ENCODE results near the gene ADAP1.

Gene ADAP1

DNA sequence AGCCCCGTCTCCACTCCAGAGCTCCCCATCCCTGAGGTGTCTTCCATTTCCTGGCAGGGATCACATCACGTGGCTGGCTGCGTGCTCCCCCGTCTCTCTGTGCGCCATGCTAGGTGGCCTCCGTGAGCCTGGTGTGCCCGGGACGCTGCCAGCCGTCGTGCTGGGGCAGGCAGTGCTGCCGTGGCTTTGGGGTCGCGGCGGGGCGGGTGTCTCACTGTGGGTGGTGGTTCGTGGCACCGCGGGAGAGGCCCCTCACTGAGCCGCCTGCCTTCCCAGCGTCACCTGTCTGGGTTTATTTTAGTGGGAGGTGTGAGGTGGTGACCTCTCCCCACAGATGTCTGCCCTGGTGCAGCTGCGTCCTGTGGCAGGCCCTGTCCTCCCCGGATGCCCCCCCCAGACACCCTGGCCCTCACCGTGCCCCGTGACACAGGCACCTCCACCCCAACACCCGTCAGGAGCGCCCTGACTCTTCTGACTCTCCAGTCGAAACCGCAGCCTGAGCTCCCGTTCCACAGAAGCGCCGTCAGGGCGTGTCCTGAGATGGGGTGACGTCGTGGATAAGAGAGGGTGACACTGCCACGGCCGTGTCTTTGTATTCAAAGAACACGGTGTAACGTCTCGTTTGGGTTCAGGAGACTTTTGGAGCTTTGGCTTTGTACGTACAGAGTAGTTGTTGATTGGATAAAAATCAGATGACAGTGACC lies 60.2 kb downstream of the ADAP1 start:
- DNase-seq (ENCODE audit: low read depth), result no peak

DNA sequence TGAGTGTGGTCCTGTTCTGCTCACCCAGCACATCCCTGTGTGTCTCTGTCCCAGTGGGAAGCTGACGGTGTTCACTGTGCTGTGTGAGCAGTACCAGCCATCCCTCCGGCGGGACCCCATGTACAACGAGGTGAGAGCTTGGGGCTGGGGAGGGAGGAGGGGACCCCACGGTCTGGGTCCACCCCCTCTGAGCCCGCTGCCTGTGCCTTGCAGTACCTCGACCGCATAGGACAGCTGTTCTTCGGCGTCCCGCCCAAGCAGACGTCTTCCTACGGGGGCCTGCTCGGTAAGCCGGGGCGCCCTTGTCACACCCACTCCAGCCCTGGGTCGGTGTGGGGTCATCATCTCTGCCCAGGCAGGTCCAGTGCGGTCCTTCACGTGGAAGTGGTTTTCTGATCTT lies 60.8 kb downstream of the ADAP1 start:
- no peak for DNase-seq (ENCODE audit: low read depth)

DNA sequence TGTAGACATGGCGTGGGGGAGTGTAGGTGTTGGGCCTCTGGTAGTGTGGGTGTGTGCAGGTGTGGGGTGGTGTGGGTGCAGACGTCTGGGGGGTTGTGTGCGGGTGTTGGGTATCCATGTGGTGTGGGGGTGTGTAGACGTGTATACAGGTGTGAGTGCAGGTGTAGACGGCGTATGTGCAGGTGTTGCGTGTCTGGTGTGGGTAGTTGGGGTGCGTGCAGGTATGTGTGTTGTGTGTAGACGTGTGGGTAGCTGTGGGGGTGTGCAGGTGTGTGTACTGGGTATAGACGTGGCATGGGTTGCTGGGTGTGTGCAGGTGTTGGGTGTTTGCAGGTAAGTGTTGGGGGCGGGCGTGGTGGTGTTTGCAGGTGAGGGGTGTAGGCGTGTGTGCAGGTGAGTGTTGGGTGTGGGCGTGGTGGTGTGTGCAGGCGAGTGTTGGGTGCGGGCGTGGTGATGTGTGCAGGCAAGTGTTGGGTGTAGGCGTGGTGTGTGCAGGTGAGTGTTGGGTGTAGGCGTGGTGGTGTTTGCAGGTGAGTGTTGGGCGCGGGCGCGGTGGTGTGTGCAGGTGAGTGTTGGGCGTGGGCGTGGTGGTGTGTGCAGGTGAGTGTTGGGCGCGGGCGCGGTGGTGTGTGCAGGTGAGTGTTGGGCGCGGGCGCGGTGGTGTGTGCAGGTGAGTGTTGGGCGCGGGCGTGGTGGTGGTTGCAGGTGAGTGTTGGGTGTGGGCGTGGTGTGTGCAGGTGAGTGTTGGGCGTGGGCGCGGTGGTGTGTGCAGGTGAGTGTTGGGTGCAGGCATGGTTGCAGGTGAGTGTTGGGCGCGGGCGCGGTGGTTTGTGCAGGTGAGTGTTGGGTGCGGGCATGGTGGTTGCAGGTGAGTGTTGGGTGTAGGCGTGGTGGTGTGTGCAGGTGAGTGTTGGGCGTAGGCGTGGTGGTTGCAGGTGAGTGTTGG lies 61.6 kb downstream of the ADAP1 start:
- DNase-seq (ENCODE audit: low read depth), result no peak

DNA sequence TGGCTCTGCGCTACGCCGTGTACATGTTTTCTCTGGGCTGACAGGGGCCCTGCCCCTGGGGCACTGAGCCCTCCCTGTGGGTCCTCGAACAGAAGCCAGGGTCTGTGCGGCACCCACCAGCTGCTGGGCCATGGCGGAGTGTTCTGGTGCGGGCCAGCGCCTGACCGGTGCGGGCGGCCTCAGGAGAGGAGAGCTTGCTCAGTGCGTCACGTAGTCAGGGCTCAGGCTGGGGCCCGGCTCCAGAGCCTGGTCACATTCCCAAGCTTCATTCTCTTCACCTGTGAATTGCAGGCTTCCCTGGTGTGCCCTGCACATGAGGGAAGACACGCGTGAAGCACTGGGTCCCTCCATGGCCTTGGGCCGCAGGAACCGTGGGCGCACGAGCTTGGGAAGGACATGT lies 62.7 kb downstream of the ADAP1 start:
- no peak for DNase-seq (ENCODE audit: low read depth)

DNA sequence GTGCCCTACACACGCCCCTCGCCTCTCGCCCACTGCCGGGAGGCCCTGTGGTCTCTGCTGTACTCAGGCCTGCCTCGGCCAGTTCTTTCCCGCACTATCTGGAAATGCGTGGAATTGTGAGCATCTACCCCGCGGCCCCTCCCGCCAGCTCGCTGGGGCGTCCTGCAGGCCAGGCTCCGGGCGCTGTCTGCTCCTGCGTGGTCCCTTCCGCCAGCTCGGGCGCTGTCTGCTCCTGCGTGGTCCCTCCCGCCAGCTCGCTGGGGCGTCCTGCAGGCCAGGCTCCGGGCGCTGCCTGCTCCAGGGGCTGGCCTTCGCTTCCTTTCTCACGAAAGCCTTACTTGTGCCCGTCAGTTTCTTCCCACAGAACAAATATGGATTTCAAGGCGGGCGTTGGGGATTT lies 63.2 kb downstream of the ADAP1 start:
- no peak for DNase-seq (ENCODE audit: low read depth)

DNA sequence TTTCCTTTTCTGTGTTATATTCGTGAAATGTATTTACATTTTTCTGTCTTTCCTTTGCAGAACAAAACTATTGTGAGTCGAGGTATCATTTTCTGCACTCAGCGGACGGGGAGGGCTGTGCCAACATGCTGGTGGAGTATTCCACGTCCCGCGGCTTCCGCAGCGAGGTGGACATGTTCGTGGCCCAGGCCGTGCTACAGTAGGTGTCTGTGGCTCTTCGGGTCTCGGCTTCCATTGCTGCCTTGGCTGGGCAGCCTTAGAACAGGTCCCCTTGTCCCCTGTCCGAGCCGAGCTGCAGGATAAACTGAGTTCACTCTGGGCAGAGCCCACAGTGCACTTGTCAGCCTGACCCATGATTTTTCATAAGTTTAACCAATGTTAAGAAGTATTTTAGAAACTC lies 63.6 kb downstream of the ADAP1 start:
- no peak for DNase-seq (ENCODE audit: low read depth)

DNA sequence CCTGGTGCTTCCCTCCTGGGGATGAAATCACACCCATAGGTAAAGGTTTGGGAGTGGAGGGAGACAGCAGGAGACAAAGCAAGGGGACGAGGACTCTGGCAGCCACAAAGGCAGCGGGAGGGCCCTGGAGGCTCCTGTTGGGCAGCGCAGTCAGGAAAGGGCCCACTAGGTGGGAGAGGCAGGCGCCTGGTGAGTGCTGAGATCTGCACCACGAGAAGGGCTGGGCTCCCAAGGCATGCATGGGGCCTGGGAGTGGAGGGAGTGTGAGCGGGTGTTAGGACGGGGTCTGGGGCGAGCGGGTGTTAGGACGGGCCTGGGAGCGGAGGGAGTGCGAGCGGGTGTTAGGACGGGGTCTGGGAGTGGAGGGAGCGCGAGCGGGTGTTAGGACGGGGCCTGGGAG lies 65.1 kb downstream of the ADAP1 start:
- DNase-seq (ENCODE audit: low read depth), result no peak

DNA sequence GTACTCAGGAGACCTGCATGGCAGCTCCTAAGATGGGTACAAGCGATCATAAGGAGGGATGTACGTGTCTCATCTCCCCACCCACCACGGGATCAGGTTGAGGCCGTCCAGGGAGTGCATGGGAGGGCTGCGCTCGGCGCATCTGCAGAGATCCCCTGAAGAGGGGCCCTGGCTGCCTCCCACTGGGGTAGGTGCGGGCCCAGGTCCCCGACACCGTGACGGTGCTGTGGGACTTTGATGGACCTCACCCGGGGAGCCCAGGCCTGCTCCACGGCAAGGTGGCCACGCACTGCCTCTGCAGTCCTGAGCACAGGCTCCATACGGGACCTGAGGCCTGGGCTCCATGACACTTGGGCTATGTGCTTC lies 65.5 kb downstream of the ADAP1 start:
- no peak for DNase-seq (ENCODE audit: low read depth)

DNA sequence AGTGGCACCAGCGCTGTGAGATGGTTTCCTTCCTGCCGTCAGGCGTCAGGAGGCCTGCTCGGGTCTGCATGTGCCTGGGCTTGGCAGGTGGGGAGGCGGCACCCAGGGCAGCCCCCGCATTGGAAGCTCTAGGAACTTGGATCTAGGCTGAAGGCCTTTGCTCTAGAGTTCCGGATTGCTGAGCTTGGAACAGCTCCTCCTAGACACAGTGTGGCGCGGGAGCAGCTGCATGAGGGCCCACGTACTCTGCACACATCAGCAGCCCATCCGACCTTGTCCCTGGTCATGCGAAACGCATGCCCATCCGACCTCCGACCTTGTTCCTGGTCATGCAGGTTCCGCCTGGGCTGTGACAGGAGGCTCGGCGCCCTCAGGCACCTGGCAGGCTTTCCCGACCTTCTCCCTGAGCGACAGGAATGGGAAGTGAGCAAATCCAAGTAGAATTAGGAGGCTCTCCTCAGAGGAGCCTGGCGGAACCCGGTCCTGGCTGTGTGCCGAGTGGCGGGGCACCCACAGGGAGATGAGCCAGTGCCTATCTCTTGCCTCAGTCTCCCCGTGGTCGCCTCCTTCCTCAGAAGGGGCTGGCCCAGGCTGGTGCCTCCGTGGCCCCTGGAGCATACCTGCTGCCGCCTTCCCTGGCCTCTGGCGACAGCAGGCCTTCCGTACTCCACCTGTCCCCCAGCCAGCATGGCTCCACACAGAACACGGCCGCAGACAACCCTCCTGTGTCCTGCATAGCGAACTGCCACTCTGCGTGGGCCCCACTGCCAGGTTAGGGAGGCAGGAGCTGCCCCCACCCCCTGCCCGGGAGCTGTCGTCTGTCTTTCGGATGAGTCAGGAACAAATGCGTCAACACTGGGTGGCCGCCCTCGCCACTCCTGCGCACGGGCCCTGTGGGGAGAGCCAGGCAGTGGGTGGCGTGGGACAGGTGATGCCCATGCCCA lies 66.1 kb downstream of the ADAP1 start:
- DNase-seq (ENCODE audit: low read depth), result no peak

DNA sequence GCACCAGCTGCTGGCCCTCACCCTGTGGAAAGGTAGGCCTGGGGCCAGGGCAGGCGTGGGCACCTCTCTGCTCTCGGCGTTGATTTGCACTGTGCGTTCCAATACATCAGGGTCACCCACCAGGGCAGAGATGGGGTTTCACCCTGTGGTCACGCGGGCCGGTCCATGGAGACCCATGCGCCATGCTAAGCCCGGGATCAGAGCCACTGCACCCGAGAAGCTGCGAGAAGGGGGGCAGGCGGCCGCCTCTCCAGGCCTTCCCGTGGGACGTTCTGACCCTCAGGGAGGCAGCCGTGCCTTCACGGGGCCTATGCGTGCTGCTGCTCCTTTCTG lies 67.0 kb downstream of the ADAP1 start:
- no peak for DNase-seq (ENCODE audit: low read depth)

DNA sequence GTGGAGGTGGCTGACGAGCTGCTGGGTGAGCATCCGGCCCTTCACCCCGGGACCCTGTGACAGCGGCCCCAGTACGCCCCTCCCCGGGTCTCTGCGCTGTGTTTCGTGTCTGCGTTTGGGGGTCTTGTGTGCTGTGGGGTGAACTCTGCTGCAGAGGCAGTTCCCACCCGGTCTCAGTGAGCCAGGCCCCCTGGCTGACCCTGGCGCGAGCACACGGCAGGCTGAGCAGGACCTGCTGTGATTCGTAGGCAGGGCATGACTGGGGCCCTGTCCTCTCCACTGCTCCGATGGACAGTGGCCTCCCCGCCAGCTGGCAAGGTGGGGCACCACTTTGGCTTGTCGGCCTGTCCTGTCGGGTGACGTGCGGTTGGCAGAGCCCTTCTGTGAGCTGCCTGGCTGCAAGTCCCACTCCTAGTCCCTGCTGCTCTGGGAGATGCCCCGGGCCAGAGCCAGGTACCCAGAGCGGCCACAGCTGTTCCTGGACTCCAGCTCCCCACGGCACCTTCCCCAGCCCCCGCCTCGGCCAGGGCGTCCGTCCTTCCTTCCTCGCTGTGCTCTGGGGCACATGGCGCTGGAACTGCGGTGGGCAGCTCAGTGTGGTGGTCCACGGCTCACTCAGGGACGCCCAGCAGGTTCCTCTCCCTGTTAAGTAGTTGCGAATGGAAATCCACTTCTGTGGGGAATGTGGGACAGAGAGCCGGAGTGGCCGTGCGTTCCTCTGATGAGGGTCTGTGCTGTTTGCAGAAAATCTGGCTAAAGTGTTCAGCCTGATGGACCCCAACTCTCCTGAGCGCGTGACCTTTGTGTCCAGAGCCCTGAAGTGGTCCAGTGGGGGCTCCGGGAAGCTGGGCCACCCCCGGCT lies 67.6 kb downstream of the ADAP1 start:
- DNase-seq (ENCODE audit: low read depth), result no peak

DNA sequence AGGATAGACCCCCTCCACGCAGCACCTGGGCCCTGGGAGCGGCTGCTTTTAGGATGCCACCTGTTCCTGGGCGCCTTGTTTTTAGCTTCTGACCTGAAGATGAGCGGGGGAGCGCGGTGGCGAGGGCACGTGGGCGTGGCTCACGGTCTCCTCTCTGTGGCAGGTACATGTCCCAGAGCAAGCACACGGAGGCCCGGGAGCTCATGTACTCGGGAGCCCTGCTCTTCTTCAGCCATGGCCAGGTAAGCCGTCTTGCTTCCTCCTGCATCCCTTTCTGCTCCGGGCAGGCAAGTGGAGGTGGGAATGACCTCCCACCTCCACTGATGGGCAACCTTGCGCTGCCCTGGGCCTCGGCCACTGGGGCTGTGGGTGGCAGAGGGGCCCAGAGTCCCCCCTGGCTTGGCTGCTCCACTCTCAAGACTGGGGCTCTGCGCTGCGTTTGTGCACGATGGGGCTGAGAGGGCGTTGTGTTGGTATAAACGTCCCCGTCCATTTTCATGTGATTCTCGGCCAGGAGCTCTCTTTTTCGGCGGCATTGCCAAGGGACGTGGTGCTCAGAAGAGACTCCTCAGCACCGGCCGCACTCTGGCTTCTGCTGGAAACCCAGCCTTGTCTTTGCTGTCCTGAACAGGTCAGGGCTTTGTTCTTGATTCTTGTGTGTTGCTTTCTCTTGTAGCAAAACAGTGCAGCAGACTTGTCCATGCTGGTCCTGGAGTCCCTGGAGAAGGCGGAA lies 68.4 kb downstream of the ADAP1 start:
- DNase-seq (ENCODE audit: low read depth), result no peak

DNA sequence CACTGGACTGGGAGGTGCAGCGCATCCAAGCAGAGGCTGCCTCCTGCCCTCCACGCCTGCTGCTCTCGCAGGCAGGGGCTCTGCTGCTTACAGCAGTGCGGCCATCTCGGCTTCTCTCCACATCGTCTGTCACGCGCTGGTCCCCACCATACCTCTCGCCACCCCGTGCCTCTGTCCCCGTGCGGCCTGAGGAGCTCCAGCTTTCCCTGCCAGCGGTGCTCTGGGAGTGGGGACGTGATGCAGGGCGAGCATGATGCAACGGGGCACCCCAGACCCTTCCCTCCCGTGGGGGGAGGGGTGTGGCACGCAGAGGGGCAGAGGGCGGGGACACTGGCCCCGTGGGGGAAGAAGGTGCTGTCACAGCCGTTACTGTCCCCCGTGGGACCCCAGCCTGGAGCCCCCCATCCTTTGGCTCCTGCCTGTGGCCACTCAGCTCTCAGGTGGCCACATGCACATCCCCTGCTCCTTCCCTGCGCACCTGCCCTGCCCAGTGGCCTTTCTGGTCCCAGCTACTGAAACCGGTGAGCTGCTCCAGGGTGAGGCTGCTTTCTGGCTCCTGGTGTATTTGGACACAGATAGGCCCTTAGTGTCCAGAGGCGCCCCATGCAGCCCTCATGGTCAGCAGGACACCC lies 69.1 kb downstream of the ADAP1 start:
- no peak for DNase-seq (ENCODE audit: low read depth)

DNA sequence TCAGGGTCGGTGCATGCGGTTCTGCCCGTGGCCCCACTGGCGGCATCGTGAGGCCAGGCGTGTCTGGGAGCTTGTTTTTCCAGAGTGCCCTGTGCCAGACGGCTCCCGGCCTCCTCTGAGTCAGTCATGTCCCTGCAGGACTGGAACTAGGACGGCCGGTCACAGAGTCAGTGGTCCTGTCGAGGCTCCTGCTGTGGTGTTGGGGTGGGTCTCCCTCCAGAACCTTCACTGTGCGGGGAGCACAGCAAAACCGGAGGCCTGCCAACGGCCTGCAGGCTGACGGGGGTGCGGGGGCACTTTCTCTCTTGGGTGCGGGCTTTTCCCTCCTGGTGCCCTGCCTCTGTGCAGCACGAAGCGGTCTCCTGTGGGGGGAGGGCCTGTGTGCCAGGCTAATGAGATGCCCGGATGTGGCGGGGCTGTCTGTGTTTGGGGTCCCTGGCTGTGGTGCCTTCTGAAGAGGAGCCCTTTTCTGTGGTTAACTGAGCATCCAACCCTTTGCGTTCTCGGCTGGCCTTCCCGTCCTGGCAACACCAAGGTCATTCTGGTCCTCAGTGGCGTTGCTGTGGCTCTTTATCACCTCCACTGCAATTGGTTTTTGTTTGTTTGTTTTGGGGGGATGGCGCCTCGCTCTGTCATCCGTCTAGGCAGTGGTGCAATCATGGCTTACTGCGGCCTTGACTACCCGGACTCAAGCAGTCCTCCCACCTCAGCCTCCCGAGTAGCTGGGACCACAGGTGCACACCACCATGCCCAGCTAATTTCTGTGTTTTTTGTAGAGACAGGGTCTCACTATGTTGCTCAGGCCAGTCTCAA lies 70.1 kb downstream of the ADAP1 start:
- DNase-seq (ENCODE audit: low read depth), result no peak

DNA sequence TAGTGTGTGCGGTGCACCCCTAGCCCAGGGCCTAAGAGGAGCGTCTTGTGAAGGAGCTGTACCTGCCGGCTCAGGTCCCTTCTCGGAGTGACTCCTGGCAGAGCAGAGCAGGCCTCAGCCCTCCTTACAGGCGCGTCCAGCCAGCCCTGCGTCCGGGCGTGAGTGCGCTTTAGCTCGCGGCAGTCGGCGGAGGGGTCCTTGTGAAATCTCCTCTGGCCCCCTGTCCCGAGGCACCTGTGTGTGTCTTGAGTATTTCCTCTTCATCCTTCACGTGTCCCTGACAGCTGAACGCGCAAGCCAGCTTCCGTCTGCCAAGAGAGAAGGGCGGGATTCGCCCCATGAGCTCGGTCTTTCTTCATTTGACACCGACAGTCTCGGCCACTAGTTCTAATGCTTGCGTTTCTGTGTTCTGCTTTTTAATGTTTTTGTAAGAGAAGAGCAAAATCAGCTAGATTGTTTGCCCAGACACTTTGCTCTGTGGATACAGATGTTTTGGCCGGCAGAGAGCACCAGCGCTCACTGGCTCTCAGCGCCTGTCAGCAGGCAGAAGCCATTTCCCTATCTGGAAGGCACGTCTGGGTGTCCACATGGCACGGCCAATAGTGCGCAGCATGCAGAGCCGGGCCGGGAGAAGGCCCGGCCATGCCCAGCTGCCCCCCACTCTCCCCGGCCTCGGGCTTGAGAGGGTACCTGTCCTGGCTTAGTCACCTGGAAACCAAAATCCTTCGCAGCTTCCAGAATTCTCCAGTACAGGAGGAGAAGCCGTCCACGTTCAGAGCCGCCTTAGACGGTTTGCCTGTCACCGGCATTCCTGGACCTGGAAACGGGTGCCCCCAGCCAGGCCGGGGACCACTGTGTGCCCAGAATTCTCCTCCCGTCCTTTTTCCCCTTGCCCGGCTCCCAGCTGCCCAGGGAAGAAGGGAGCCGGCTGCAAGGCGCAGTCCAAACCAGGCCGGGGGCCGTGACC lies 71.1 kb downstream of the ADAP1 start:
- DNase-seq (ENCODE audit: low read depth), result no peak

DNA sequence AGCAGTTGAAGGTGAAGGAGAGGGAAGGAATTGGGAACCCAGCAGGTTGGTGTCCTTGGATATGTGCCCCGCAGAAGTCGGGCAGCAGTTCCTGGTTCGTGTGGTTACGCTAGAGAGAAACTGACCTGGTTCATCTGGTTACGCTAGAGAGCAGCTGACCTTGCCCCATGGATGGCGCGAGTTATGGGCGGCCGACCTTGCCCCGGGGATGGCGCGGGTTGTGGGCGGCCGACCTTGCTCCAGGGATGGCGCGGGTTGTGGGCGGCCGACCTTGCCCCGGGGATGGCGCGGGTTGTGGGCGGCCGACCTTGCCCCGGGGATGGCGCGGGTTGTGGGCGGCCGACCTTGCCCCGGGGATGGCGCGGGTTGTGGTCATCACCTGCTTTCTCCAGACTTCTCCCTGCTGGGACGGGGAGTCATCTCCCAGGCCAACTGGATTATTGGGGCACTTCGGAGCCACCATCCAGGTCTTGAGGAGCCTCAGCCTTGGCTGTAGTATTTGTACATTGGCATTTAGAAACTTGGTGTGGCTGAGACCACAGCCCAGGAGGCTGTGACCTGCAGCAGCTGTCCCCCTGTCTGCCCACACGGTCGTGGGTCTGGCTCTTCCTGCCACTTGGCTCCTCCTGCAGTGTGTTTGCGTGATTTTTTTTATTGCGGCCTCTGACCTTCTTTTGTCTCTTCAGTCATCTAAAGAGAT lies 72.0 kb downstream of the ADAP1 start:
- DNase-seq (ENCODE audit: low read depth), result no peak

DNA sequence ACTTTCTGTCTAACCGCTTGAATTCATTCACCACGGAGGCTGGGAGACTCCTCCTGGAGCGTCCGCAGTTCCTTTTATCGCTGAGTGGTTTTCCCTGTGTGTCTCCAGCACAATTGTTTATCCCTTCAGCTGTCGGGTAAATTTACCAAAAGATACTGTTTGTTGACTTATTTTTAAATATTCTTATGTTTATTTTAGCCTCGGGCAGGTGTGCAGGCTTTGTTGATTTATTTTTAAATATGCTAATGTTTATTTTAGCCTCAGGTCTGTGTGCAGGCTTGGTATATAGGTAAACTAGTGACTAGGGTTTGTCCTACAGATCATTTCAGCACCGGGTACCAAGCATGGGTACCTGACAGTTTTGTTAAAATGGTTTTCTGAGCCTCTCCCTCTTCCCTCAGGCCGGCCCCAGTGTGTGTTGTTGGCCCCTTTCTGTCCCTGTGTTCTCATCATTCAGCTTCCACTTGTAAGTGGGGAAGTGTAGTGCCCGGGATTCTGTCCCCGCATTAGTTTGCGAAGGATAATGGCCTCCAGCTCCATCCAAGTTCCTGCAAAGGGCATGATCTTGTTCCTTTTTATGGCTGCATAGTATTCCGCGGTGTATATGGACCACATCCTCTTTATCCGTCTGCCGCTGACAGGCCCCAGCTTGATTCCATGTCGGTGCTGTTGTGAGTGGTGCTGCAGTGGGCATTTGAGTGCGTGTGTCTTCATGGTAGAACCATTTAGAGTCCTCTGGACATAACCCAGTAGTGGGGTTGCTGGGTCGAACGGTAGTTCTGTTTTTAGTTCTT lies 72.8 kb downstream of the ADAP1 start:
- no peak for DNase-seq (ENCODE audit: low read depth)
